ENCODE results near the gene CHSY3.

The CHSY3 gene

DNA sequence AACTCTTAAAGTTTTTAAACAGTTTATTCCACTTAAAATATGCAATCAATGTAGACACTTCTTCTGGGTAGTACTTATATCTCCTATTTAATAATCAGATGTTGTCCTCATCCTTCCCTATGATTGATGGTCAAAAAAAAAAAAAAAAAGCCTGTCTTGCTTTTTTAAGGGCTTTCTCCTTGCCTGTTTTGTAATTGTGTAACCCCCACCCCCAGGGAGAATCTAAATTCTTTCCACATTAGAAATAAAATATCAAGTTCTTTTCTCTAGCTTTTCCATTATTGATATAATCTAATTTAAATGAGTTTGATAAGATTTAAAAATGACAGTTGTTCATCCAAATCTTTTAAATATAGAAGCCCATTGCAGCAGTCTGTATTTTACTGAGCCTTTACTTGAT lies 119.7 kb downstream of the CHSY3 start:
- peak; percentile 22 for DNase-seq

DNA sequence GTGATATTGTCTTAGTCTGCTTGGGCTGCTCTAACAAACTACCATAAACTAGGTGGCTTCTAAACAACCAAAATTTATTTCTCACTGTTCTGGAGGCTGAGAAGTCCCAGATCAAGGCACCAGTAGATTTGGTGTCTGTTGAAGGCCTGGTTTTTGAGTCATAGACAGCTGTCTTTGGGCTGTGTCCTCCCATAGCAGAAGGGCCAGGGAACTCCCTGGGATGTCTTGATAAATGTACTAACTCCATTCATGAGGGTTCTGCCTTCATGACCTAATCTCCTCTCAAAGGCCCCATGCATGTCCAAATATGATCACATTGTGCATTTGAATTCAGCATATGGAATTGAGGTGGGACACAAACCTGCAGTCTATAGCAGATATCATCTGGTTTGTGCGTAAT lies 121.2 kb downstream of the CHSY3 start:
- no peak for DNase-seq

GRCh38 chr5:130032807-130033206 lies 128.5 kb downstream of the CHSY3 start:
- DNase-seq: no peak

GRCh38 chr5:130034566-130035210 lies 130.4 kb downstream of the CHSY3 start:
- peak; percentile 73 for DNase-seq

- DNase-seq: no peak
Measured at GRCh38 chr5:130035388-130035787, 131.1 kb downstream of the CHSY3 start.

GRCh38 chr5:130037905-130038304 lies 133.6 kb downstream of the CHSY3 start:
- DNase-seq: no peak

- DNase-seq: no peak
Measured at GRCh38 chr5:130043834-130044233, 139.6 kb downstream of the CHSY3 start.

- DNase-seq: peak; percentile 56
Measured at GRCh38 chr5:130045334-130045733, 141.1 kb downstream of the CHSY3 start.

DNA sequence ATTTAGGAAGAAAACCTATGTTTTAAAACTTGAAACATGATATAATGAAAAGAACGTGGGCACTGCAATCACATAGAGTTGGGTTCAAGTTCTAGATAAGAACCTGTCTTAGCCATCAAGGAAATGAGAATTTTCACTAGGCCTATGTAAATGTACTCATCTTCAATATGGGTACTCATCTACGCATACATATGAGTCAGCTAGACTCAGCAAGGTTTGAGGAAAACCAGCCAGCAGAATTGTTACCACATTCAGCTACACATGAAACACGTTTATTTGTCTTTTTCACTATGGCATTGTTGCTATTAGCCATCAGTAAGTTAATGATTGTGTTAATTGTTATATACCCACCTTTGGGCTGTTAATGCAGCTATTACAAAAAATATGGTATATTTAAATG lies 146.3 kb downstream of the CHSY3 start:
- DNase-seq: no peak

DNA sequence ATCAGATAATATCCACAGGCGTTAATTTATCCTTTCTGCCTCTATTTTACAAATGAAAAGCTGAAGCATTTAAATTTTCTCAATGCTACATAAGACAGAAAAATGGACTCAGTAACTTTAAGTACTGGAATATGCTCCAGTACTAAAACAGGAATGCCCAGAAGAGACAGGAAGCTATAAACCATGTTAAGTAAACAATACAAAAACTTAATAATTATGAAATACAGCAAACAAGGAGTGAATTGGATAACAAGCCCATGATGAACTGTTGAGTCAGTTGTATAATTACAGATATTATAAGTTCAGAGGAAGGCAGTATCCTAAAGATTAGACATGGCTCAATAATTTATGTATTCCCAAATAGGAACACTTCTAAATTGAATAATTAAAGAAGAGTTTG lies 148.5 kb downstream of the CHSY3 start:
- DNase-seq: no peak

GRCh38 chr5:130055572-130055971 lies 151.3 kb downstream of the CHSY3 start:
- peak; percentile 36 for DNase-seq

GRCh38 chr5:130061746-130062145 lies 157.5 kb downstream of the CHSY3 start:
- no peak for DNase-seq

DNA sequence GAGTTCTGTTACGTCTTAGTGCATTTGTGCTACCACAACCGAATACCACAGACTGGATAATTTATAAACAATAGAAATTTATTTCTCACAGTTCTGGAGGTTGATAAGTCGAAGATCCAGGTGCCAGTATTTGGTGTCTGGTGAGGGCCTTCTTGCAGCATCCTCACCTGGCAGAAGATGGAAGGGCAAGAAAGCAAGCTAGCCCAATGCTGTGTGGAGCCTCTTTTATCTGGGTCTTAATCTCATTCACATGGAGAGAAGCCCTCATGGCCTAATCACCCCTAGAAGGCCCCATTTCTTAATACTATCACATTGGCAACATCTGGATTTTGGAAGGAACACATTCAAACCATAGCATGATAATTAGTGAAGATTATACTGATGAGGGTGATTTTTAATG lies 159.3 kb downstream of the CHSY3 start:
- DNase-seq: no peak

GRCh38 chr5:130064484-130064883 lies 160.2 kb downstream of the CHSY3 start:
- no peak for DNase-seq

- DNase-seq: no peak
Measured at GRCh38 chr5:130065617-130066016, 161.4 kb downstream of the CHSY3 start.

DNA sequence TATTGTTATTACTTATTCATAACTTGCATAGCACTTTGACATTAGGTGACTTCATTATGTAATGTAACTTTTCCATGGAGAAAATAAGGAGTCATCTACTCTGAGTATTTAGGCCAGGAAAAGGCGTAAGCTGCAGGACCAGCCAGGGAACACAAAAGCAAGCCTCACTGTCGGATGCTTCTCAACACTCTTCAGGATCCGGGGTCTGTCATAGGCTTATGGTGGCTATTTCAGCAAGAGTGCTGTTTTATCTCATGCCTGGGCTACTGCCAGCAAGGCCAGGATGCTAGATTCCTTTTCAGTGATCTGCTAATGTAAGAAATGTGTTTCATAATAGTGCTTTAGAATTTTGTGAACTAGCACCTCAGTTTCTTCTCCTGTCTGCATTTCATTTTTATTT lies 162.4 kb downstream of the CHSY3 start:
- DNase-seq: peak; percentile 65

- no peak for DNase-seq
Measured at GRCh38 chr5:130067364-130067763, 163.1 kb downstream of the CHSY3 start.

- no peak for DNase-seq
Measured at GRCh38 chr5:130068101-130068500, 163.8 kb downstream of the CHSY3 start.

GRCh38 chr5:130068988-130069387 lies 164.7 kb downstream of the CHSY3 start:
- peak; percentile 33 for DNase-seq

DNA sequence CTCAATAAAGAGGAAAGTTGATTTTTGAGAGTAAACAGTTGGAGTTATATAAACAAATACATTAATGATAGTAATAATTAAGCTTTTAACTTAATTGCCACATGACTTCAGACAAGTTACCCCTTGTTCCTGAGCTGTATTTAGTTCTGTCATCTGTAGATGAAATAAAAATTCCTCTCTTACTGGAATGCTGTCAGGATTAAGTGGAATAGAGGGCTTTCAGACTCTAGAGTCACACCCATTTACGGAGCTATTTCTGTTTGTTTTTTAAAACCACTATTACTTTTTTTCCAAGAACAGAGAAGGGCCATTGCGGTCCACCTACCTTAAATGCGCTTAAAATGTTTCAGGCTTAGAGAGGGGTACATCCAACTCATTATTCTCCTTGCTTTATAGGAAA lies 170.6 kb downstream of the CHSY3 start:
- no peak for DNase-seq

DNA sequence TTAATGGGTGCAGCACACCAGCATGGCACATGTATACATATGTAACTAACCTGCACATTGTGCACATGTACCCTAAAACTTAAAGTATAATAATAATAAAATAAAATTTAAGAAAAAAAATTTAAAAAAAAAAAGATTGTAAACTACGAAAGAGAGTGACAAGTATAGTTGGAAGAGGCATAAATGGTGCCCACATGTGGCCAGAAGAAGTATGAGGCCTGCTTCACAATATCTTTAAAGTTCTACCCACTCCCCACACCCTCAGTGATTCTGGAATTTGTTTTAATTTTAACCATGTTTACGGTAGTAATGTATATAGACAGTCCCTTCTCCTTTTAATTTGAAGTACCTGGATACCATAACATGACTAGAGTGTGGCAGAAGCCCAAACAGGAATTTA lies 172.7 kb downstream of the CHSY3 start:
- no peak for DNase-seq

GRCh38 chr5:130078661-130079060 lies 174.4 kb downstream of the CHSY3 start:
- no peak for DNase-seq

- no peak for DNase-seq
Measured at GRCh38 chr5:130090569-130091270, 186.5 kb downstream of the CHSY3 start.

- peak; percentile 75 for DNase-seq
Measured at GRCh38 chr5:130092991-130093390, 188.7 kb downstream of the CHSY3 start.

- no peak for DNase-seq
Measured at GRCh38 chr5:130096483-130096882, 192.2 kb downstream of the CHSY3 start.

Measured in fibroblast of skin of scalp (primary cell).